GM12892 (cell line): ENCODE results near the gene RPL6.

Experiments used
- POLR2A ChIP-seq: IDR thresholded peaks from 2 replicates; pipeline ENCODE4 v1.6.1; 2011; ENCODE audit warnings: low read depth, low read length, control low read depth
- POLR2AphosphoS5 ChIP-seq: IDR thresholded peaks from 2 replicates; pipeline ENCODE4 v1.6.1; 2011; ENCODE audit warnings: low read depth, low read length, control low read depth
- TAF1 ChIP-seq: IDR thresholded peaks from 2 replicates; pipeline ENCODE4 v1.6.1; 2011; ENCODE audit warnings: low read depth, mild to moderate bottlenecking, control low read depth, low read length, borderline replicate concordance

DNA sequence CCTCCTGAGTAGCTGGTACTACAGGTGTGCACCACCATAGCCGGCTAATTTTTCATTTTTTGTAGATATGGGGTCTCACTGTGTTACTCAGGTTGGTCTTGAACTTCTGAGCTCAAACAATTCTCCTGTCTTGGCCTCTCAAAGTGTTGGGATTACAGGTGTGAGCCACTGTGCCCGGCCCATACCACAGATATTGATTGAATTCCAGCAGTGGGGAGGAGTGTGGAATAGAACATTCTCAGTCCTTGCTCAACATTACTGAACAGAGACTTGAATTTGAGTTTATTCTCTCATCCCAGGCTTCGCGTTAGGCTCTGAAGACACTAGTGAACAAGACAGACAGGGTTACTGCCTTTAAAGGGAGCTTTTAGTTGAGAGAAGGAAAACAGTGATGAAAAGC is 48.9 kb upstream of the RPL6 start:
- TF ChIP-seq POLR2A (no peak), POLR2AphosphoS5 (no peak), TAF1 (no peak)
